GM19099 (cell line): Measurements from ENCODE around the gene WDR64.

ENCODE experiments used
- POLR2A ChIP-seq: IDR thresholded peaks from 3 replicates; pipeline ENCODE4 v1.6.1; 2011; ENCODE audit warnings: low read depth; ENCODE audit not compliant: insufficient read length; ENCODE audit errors: extremely low read depth

Gene WDR64

GRCh38 chr1:241652012-241652411, at the start of gene WDR64:
TSS of gene WDR64 (plus strand) at chr1:241652281. CDS start at chr1:241652485, 204 bp downstream.
- TF ChIP-seq POLR2A: no peak

GRCh38 chr1:241603731-241604245, 48.3 kb upstream of the WDR64 start:
- no peak for TF ChIP-seq POLR2A

GRCh38 chr1:241605146-241605805, 46.8 kb upstream of the WDR64 start:
- no peak for TF ChIP-seq POLR2A

GRCh38 chr1:241606544-241606943, 45.5 kb upstream of the WDR64 start:
- no peak for TF ChIP-seq POLR2A

GRCh38 chr1:241607497-241607896, 44.6 kb upstream of the WDR64 start:
- no peak for TF ChIP-seq POLR2A

GRCh38 chr1:241608379-241609033, 43.6 kb upstream of the WDR64 start:
- no peak for TF ChIP-seq POLR2A

- no peak for TF ChIP-seq POLR2A
These were observed 41.8 kb upstream of the WDR64 start for GRCh38 chr1:241610056-241610815.

- TF ChIP-seq POLR2A: no peak
These were observed 41.0 kb upstream of the WDR64 start for GRCh38 chr1:241611063-241611462.

GRCh38 chr1:241611736-241612135, 40.3 kb upstream of the WDR64 start:
- TF ChIP-seq POLR2A: no peak

- no peak for TF ChIP-seq POLR2A
These were observed 39.3 kb upstream of the WDR64 start for GRCh38 chr1:241612533-241613477.

- no peak for TF ChIP-seq POLR2A
These were observed 37.9 kb upstream of the WDR64 start for GRCh38 chr1:241614144-241614543.

- no peak for TF ChIP-seq POLR2A
These were observed 37.5 kb upstream of the WDR64 start for GRCh38 chr1:241614572-241614971.

GRCh38 chr1:241615043-241615974, 36.8 kb upstream of the WDR64 start:
- no peak for TF ChIP-seq POLR2A
